ENCODE results near the gene CREB5.

- TF ChIP-seq PATZ1 (CRISPR knock-in tag; IDR thresholded peaks at IDR 0.05; ENCODE audit: borderline replicate concordance) (no peak), ARNTL (CRISPR knock-in tag; IDR thresholded peaks at IDR 0.05; ENCODE audit: borderline replicate concordance, low read depth) (no peak), GLIS3 (CRISPR knock-in tag; IDR thresholded peaks at IDR 0.05) (no peak), TSHZ2 (CRISPR knock-in tag; IDR thresholded peaks at IDR 0.05) (no peak), ZFP30 (CRISPR knock-in tag; IDR thresholded peaks at IDR 0.05) (no peak), TOX (CRISPR knock-in tag; IDR thresholded peaks at IDR 0.05; ENCODE audit: borderline replicate concordance) (no peak), ESRRG (CRISPR knock-in tag; IDR thresholded peaks at IDR 0.05) (no peak), POU6F1 (CRISPR knock-in tag; IDR thresholded peaks at IDR 0.05; ENCODE audit: borderline replicate concordance, low read depth) (no peak), ZNF70 (CRISPR knock-in tag; IDR thresholded peaks at IDR 0.05) (no peak), ZNF565 (CRISPR knock-in tag; conservative IDR thresholded peaks at IDR 0.05; ENCODE audit: low read depth) (no peak), ZC3H10 (CRISPR knock-in tag; IDR thresholded peaks at IDR 0.05) (no peak), RARB (CRISPR knock-in tag; IDR thresholded peaks at IDR 0.05) (no peak)
Observed at GRCh38 chr7:28596245-28596935, 184.1 kb downstream of the CREB5 start.

Data from SK-N-SH treated with all-trans-retinoic acid at 6 μM for 48 hours (cell line).